HG03095 (cell line): ENCODE measurements around the gene SP140L.
"Not testable (repeated sequence)": the region's sequence is repeated elsewhere in the genome, so short reads cannot be mapped to it uniquely, and the experiment has no call there.

Source experiments
- ATAC-seq: cut with Tn5 transposase; IDR thresholded peaks from one replicate; pipeline ENCODE4 v1.9.1; 2021; ENCODE audit warnings: moderate library complexity; ENCODE audit not compliant: unreplicated experiment

SP140L gene

GRCh38 chr2:230362030-230362691 is 35.2 kb downstream of the SP140L start:
- no peak for ATAC-seq

GRCh38 chr2:230382108-230382507 is 55.1 kb downstream of the SP140L start:
- no peak for ATAC-seq

GRCh38 chr2:230383453-230383852 is 56.5 kb downstream of the SP140L start:
- ATAC-seq = no peak

DNA sequence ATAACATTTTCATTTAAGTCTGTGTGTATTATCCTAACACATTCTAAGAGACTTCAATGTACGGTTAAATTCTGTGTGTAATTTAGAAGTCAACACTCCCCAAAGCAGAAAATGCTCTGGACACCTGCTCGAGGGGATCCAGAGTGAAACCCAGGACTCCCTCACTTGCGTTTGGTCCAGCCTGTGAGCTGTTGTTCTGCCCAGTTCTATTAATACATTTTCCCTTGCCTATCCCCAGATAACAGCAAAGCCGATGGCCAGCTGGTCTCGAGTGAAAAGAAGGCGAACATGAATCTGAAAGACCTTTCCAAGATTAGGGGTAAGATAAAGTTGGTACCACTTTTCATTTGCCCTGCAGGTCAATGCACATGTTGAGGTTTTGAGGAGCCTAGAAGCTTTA is 58.0 kb downstream of the SP140L start:
- ATAC-seq = no peak

- no peak for ATAC-seq
These were observed 67.3 kb downstream of the SP140L start for GRCh38 chr2:230394301-230394700.

GRCh38 chr2:230398698-230399097 is 71.7 kb downstream of the SP140L start:
- not testable (repeated sequence) for ATAC-seq

- ATAC-seq = no peak
These were observed 73.0 kb downstream of the SP140L start for GRCh38 chr2:230400041-230400440.

DNA sequence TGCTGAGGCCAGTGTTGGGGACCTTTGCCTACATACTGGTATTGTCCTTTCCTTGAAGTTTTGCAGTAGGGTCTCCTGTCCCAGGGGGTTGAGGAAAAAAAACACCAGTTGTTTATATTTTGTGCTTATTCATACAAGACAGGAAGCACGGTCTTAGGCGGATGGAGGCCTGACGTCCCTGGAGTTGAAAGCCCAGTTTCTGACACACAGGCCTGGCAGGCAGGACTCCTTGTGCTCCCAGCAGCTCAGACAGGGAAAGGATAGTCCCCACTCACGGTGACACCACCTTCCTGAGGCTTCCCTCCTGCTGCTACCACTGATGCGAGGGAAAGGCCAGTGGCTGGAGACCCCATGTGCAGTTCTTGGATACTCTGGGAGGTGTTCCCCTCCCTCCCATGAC is 73.5 kb downstream of the SP140L start:
- no peak for ATAC-seq

GRCh38 chr2:230401026-230401425 is 74.0 kb downstream of the SP140L start:
- not testable (repeated sequence) for ATAC-seq

GRCh38 chr2:230403746-230404145 is 76.8 kb downstream of the SP140L start:
- no peak for ATAC-seq

- ATAC-seq = no peak
These were observed 78.8 kb downstream of the SP140L start for GRCh38 chr2:230405824-230406223.

- ATAC-seq = no peak
These were observed 81.3 kb downstream of the SP140L start for GRCh38 chr2:230408244-230408842.

- not testable (repeated sequence) for ATAC-seq
These were observed 82.3 kb downstream of the SP140L start for GRCh38 chr2:230409316-230409715.

GRCh38 chr2:230410263-230410662 is 83.3 kb downstream of the SP140L start:
- ATAC-seq = no peak

DNA sequence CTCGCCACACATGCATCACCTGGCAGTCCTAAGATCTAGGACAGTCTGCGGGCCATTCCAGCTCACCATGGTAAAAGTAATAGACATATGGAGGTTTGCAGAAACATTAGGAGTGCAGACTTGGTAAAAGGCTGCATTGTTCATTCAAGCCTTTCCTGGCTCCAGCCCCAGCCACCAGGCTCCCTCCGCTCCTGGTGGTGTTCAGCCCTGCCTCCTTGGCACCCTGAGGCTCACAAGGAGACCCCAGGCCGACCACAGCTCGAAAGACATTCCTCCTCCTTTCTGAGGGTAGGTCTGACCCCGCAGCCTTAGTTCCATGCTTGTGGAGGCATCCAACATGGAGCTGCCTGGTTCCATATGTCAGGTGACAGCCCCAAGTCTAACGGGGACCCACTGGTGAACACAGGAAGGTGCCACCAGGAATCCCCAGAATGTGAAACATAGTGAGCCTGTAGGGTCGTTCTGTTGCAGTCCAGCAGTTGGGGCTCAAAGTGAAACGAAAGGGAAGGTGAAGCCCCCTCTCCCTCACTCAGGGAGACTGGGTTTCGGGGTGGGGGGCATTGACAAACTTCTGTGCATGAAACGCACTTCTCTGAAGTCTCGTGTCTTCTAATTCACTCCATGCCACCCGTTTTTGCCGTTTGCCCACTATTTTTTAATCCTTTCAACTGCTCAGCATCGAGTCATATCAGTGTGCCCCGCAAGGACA is 84.0 kb downstream of the SP140L start:
- ATAC-seq = no peak

- ATAC-seq = peak; percentile 51
These were observed 84.8 kb downstream of the SP140L start for GRCh38 chr2:230411570-230412370.

DNA sequence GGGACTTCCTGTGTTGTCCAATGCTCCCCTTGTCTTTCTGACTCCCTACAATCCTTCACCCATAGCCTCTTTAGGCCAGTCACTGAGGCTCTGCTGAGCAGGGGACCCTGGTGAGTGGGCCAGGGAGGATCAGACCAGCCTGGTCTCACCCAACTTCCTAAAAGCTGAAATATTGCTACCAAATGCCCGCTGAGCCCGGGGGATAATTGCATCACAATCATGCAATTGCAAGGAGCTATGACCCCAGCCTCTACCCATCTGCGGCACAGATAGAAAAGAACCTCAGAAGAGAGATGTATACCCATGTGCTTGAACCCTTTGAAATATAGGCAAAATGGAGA is 85.3 kb downstream of the SP140L start:
- no peak for ATAC-seq

- no peak for ATAC-seq
These were observed 85.9 kb downstream of the SP140L start for GRCh38 chr2:230412846-230413245.

GRCh38 chr2:230413479-230413878 is 86.5 kb downstream of the SP140L start:
- no peak for ATAC-seq

- ATAC-seq = no peak
These were observed 87.3 kb downstream of the SP140L start for GRCh38 chr2:230414302-230414701.

- ATAC-seq = peak; percentile 72
These were observed 89.2 kb downstream of the SP140L start, which contains the start of gene SP100 for GRCh38 chr2:230416061-230416721. SP100 (plus strand) TSS chr2:230416201; CDS start chr2:230416297, 96 bp downstream.
